Neural progenitor cell (in vitro differentiated cells): ENCODE data around the gene TRAF4. TPM values are rescaled to one million over a fixed set of nuclear protein-coding genes. Genes with fewer than 3 reads are reported as not detected.

Experiments used
- DNase-seq: peaks from one replicate; pipeline ENCODE4 v3.0.0-alpha.2; 2016; ENCODE audit warnings: low spot score
- H2AFZ ChIP-seq: fragments of 200-600 bp; sonication (generic); replicated peaks from 2 replicates; pipeline ENCODE4 v1.6.1; 2016; ENCODE audit warnings: antibody characterized with exemption
- H3F3A ChIP-seq: fragments of 200-600 bp; sonication (generic); 2 replicates; pipeline ENCODE4 v1.6.1; 2016; ENCODE audit warnings: antibody characterized with exemption, low read depth
- H3K27ac ChIP-seq: fragments of 200-600 bp; sonication (generic); 2 replicates; pipeline ENCODE4 v1.5.1; 2016; ENCODE audit warnings: mild to moderate bottlenecking
- H3K27me3 ChIP-seq: fragments of 200-600 bp; sonication (generic); 2 replicates; pipeline ENCODE4 v1.6.1; 2016; ENCODE audit warnings: mild to moderate bottlenecking, moderate library complexity
- H3K36me3 ChIP-seq: fragments of 200-600 bp; sonication (generic); 2 replicates; pipeline ENCODE4 v1.5.1; 2016
- H3K4me1 ChIP-seq: fragments of 200-600 bp; sonication (generic); 2 replicates; pipeline ENCODE4 v1.6.1; 2016; ENCODE audit warnings: mixed run types
- H3K4me2 ChIP-seq: fragments of 200-600 bp; sonication (generic); 2 replicates; pipeline ENCODE4 v1.6.1; 2016
- H3K4me3 ChIP-seq: fragments of 200-600 bp; sonication (generic); 2 replicates; pipeline ENCODE4 v1.5.1; 2016
- H3K79me2 ChIP-seq: fragments of 200-600 bp; sonication (generic); 2 replicates; pipeline ENCODE4 v1.6.1; 2016; ENCODE audit warnings: low read depth
- H3K9ac ChIP-seq: fragments of 200-600 bp; sonication (generic); 2 replicates; pipeline ENCODE4 v1.6.1; 2016
- H3K9me3 ChIP-seq: fragments of 200-600 bp; sonication (generic); 2 replicates; pipeline ENCODE4 v1.5.1; 2016; ENCODE audit warnings: low read depth
- H4K20me1 ChIP-seq: fragments of 200-600 bp; sonication (generic); 2 replicates; pipeline ENCODE4 v1.6.1; 2016; ENCODE audit warnings: low read depth
- H3K27ac Mint-ChIP-seq: 3 replicates; pipeline ENCODE4 v1.8.0; 2021; ENCODE audit warnings: mixed read lengths
- H3K27me3 Mint-ChIP-seq: 2 replicates; pipeline ENCODE4 v1.8.0; 2022; ENCODE audit warnings: low read depth, mild to moderate bottlenecking, inconsistent platforms, moderate library complexity, mixed read lengths; ENCODE audit not compliant: insufficient read depth
- H3K36me3 Mint-ChIP-seq: 3 replicates; pipeline ENCODE4 v1.8.0; 2021; ENCODE audit warnings: mixed read lengths
- H3K4me1 Mint-ChIP-seq: 3 replicates; pipeline ENCODE4 v1.8.0; 2021; ENCODE audit warnings: mixed read lengths
- H3K4me3 Mint-ChIP-seq: 3 replicates; pipeline ENCODE4 v1.8.0; 2021; ENCODE audit warnings: mild to moderate bottlenecking, moderate library complexity, mixed read lengths
- H3K9me3 Mint-ChIP-seq: 3 replicates; pipeline ENCODE4 v1.8.0; 2020; ENCODE audit warnings: mixed read lengths
- CTCF ChIP-seq: fragments of 200-600 bp; sonication (generic); IDR thresholded peaks from 2 replicates; pipeline ENCODE4 v1.5.1; 2017; ENCODE audit warnings: antibody characterized with exemption, mild to moderate bottlenecking
- EZH2 ChIP-seq: fragments of 200-600 bp; sonication (generic); IDR thresholded peaks from 2 replicates; pipeline ENCODE4 v1.6.1; 2017; ENCODE audit warnings: antibody characterized with exemption, mild to moderate bottlenecking, moderate library complexity
- EZH2phosphoT487 ChIP-seq: fragments of 200-600 bp; sonication (generic); IDR thresholded peaks from 2 replicates; pipeline ENCODE4 v1.6.1; 2017; ENCODE audit warnings: antibody characterized with exemption
- total RNA-seq: library from RNA; depleted of rRNA; stranded (reverse); fragments of >200 nt; gene quantifications from 2 replicates; pipeline ENCODE4 v1.2.3, GENCODE V29; 2015; ENCODE audit warnings: low replicate concordance

TRAF4 gene
- total RNA-seq, 1 donor from 2014 or later = 32.2 TPM

GRCh38 chr17:28729950-28730330 is 13.9 kb upstream of the TRAF4 start:
- no peak overlapping the region for H3K27ac ChIP-seq
- no peaks in the 10 kb centered on the region for H3K27me3 Mint-ChIP-seq
- peaks cover 35% of the 10 kb centered on the region for H3F3A ChIP-seq
- H3K4me1 Mint-ChIP-seq = peaks cover 18% of the 10 kb centered on the region
- peaks cover 3% of the 10 kb centered on the region for H3K79me2 ChIP-seq
- H3K36me3 ChIP-seq = no peaks in the 10 kb centered on the region
- H3K9ac ChIP-seq = no peak overlapping the region
- no peak for DNase-seq
- H3K36me3 Mint-ChIP-seq = no peaks in the 10 kb centered on the region
- H3K4me3 ChIP-seq = no peak overlapping the region
- no peaks in the 10 kb centered on the region for H3K27me3 ChIP-seq
- H3K9me3 ChIP-seq = no peaks in the 10 kb centered on the region
- peak overlapping the region; percentile 25 for H3K4me3 Mint-ChIP-seq
- peaks cover 7% of the 10 kb centered on the region for H4K20me1 ChIP-seq
- H3K9me3 Mint-ChIP-seq = no peaks in the 10 kb centered on the region
- H2AFZ ChIP-seq = no peak overlapping the region
- H3K4me2 ChIP-seq = no peak overlapping the region
- TF ChIP-seq EZH2phosphoT487 (no peak), CTCF (no peak), EZH2 (no peak)
- peak overlapping the region; percentile 4 for H3K27ac Mint-ChIP-seq
- peaks cover 7% of the 10 kb centered on the region for H3K4me1 ChIP-seq

GRCh38 chr17:28733346-28733745 is 10.5 kb upstream of the TRAF4 start:
- no peak overlapping the region for H3K4me3 Mint-ChIP-seq
- H3K27me3 Mint-ChIP-seq = no peaks in the 10 kb centered on the region
- H3K27ac Mint-ChIP-seq = no peak overlapping the region
- H3K36me3 ChIP-seq = no peaks in the 10 kb centered on the region
- peaks cover 7% of the 10 kb centered on the region for H3K4me1 Mint-ChIP-seq
- H3K4me2 ChIP-seq = no peak overlapping the region
- H3K9ac ChIP-seq = no peak overlapping the region
- H3F3A ChIP-seq = peaks cover 4% of the 10 kb centered on the region
- peaks cover 2% of the 10 kb centered on the region for H3K9me3 Mint-ChIP-seq
- no peaks in the 10 kb centered on the region for H3K27me3 ChIP-seq
- H2AFZ ChIP-seq = no peak overlapping the region
- H3K4me3 ChIP-seq = no peak overlapping the region
- H3K9me3 ChIP-seq = no peaks in the 10 kb centered on the region
- H3K4me1 ChIP-seq = no peaks in the 10 kb centered on the region
- no peak overlapping the region for H3K27ac ChIP-seq
- no peaks in the 10 kb centered on the region for H4K20me1 ChIP-seq
- TF ChIP-seq EZH2 (no peak), CTCF (no peak), EZH2phosphoT487 (no peak)
- DNase-seq = no peak
- no peaks in the 10 kb centered on the region for H3K79me2 ChIP-seq
- H3K36me3 Mint-ChIP-seq = no peaks in the 10 kb centered on the region

GRCh38 chr17:28734712-28735241 is 9.0 kb upstream of the TRAF4 start:
- TF ChIP-seq CTCF (no peak), EZH2 (no peak), EZH2phosphoT487 (no peak)
- Mint-ChIP-seq H3K4me3 (no peak overlapping the region), H3K9me3 (peaks cover 2% of the 10 kb centered on the region), H3K27me3 (no peaks in the 10 kb centered on the region), H3K27ac (no peak overlapping the region), H3K36me3 (peaks cover 2% of the 10 kb centered on the region), H3K4me1 (peaks cover under 1% of the 10 kb centered on the region)
- no peak overlapping the region for H2AFZ ChIP-seq
- H3K4me2 ChIP-seq = no peak overlapping the region
- DNase-seq = no peak
- H3K9me3 ChIP-seq = no peaks in the 10 kb centered on the region
- no peaks in the 10 kb centered on the region for H3K4me1 ChIP-seq
- H3K36me3 ChIP-seq = no peaks in the 10 kb centered on the region
- H3F3A ChIP-seq = no peaks in the 10 kb centered on the region
- no peaks in the 10 kb centered on the region for H3K79me2 ChIP-seq
- H3K27ac ChIP-seq = no peak overlapping the region
- H4K20me1 ChIP-seq = no peaks in the 10 kb centered on the region
- no peak overlapping the region for H3K9ac ChIP-seq
- H3K27me3 ChIP-seq = no peaks in the 10 kb centered on the region
- H3K4me3 ChIP-seq = no peak overlapping the region
